ENCODE data around the gene UVRAG. TPM values are rescaled to one million over a fixed set of nuclear protein-coding genes. Genes with fewer than 3 reads are reported as not detected.

UVRAG gene
- total and polyA plus RNA-seq, 2 of the 4 experiments (the other 2 are of a cell fraction), result 5.6 to 10.9 TPM

DNA sequence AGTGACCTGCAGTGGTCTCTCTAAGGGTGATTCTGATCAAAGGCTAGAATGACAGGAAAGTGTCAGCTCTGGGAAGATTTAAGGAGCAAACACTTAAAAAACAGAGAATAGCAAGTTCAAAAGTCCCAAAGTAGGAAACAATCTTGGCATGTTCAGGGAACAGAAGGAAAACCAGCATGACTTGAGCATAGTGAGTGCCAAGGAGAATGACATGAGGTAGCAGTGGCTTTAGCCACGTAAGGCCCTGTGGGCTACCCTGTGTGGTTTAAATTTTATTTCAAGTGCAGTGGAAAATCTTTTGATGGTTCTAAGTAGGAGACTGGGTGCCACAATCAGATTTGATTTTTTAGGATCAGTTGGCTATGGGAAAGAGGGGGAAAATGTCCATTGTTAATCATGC lies 241.9 kb downstream of the UVRAG start:
- H3K79me1 ChIP-seq (ENCODE audit: low read depth in 1 of 2, low read length in 2 of 2), result no peaks in the 10 kb centered on the region
- no peak overlapping the region for H3K14ac ChIP-seq (replicated peaks; ENCODE audit: low read depth, low read length)
- no peak overlapping the region for H3K56ac ChIP-seq (ENCODE audit: extremely low read depth, insufficient read depth, low read length)
- no peak overlapping the region for H4K5ac ChIP-seq (ENCODE audit: low read depth, low read length)
- H3K36me3 ChIP-seq (ENCODE audit: control insufficient read depth, insufficient read depth, low read length), result 0 out of 2 replicates have a peak, but pooled peaks cover 1% of the 10 kb centered on the region
- H3K4me3 ChIP-seq (ENCODE audit: insufficient read depth, low read depth, low read length), result no peak overlapping the region
- no peak overlapping the region for H3K9ac ChIP-seq (ENCODE audit: low read depth, low read length)
- ChIA-PET CTCF (no interaction called here), POLR2A (ENCODE audit: unreplicated experiment) (no interaction called here)
- no TSS peak for BruUV-seq (replicated peaks)
- H4K20me1 ChIP-seq (ENCODE audit: insufficient read depth, low read length), result no peaks in the 10 kb centered on the region
- H3K27me3 ChIP-seq (ENCODE audit: control insufficient read depth, insufficient read depth, low read length), result no peaks in the 10 kb centered on the region
- no peak overlapping the region for H2BK5ac ChIP-seq (ENCODE audit: low read depth, low read length, poor library complexity, severe bottlenecking)
- no peak overlapping the region for H3K4me2 ChIP-seq (ENCODE audit: low read depth, low read length)
- no peak overlapping the region for H3K27ac ChIP-seq (ENCODE audit: insufficient read depth, low read length)
- H3K18ac ChIP-seq (ENCODE audit: low read depth, low read length), result no peak overlapping the region
- no peak overlapping the region for H2BK15ac ChIP-seq (ENCODE audit: low read depth, low read length)
- ATAC-seq (ENCODE audit: low read depth) (no peak), DNase-seq (no peak)
- no peak overlapping the region for H3K4ac ChIP-seq (ENCODE audit: low read depth, low read length)
- H2AFZ ChIP-seq (replicated peaks; ENCODE audit: low read length, poor library complexity), result no peak overlapping the region
- no peak overlapping the region for H4K91ac ChIP-seq (ENCODE audit: insufficient read depth, low read depth, low read length)
- H3K23ac ChIP-seq (ENCODE audit: low read depth, low read length), result no peak overlapping the region
- intact Hi-C loops (cut with micrococcal nuclease) (no loop called here), dilution Hi-C loops (cut with HindIII; ENCODE audit: low sequenced_read_pairs, unreplicated experiment) (no loop called here), in situ Hi-C loops (cut with MboI; ENCODE audit: low sequenced_read_pairs) (no loop called here)
- no peaks in the 10 kb centered on the region for H3K4me1 ChIP-seq (ENCODE audit: control insufficient read depth, insufficient read depth, low read length)
- 88% methylated on average over 1 of the region's 1 CpG; no CpG with 5 or more reads in 1 of the 2 experiments for WGBS, 2 experiments (ENCODE audit: extremely low coverage in 2 of 2, insufficient read length in 1 of 2)
- H2AK9ac ChIP-seq (replicated peaks; ENCODE audit: low read depth, low read length, poor library complexity), result no peak overlapping the region
- H2BK20ac ChIP-seq (ENCODE audit: low read depth, low read length), result no peak overlapping the region
- no peaks in the 10 kb centered on the region for H3K9me3 ChIP-seq (ENCODE audit: control insufficient read depth, insufficient read depth, low read length)
- TF ChIP-seq NFE2L2 (IDR thresholded peaks at IDR 0.05; ENCODE audit: low read depth, low read length), result no peak
- TF ChIP-seq FOS (IDR thresholded peaks at IDR 0.05; ENCODE audit: low read depth, low read length), result no peak
- no peak for TF ChIP-seq RCOR1 (IDR thresholded peaks at IDR 0.05; ENCODE audit: insufficient replicate concordance, low read length)
- no peak for TF ChIP-seq RFX5 (IDR thresholded peaks at IDR 0.05; ENCODE audit: low read depth, low read length)
- no peak for TF ChIP-seq CHD1 (IDR thresholded peaks at IDR 0.05; ENCODE audit: low read depth, low read length)
- no peak for TF ChIP-seq MAFK (IDR thresholded peaks at IDR 0.05; ENCODE audit: low read depth, low read length)
- no peak for TF ChIP-seq MAZ (IDR thresholded peaks at IDR 0.05; ENCODE audit: borderline replicate concordance, low read depth, low read length)
- no peak for TF ChIP-seq BHLHE40 (IDR thresholded peaks at IDR 0.05; ENCODE audit: low read depth, low read length)
- no peak for TF ChIP-seq SMC3 (IDR thresholded peaks at IDR 0.05; ENCODE audit: low read depth, low read length)
- TF ChIP-seq USF2 (IDR thresholded peaks at IDR 0.05; ENCODE audit: low read depth, low read length), result no peak
- H2BK120ac ChIP-seq (ENCODE audit: low read depth, low read length), result no peak overlapping the region
- H3K9me1 ChIP-seq (ENCODE audit: insufficient read depth, low read length), result 0 out of 2 replicates have a peak, but pooled peaks cover 3% of the 10 kb centered on the region
- no peak overlapping the region for H4K8ac ChIP-seq (ENCODE audit: low read depth in 2 of 2, low read length in 2 of 2)
- H2AK5ac ChIP-seq (ENCODE audit: low read depth, low read length), result no peak overlapping the region

Measured in IMR-90 (cell line).